Endothelial cell of umbilical vein (primary cell): ENCODE measurements around the gene CIRBP. TPM values are rescaled to one million over a fixed set of nuclear protein-coding genes. Genes with fewer than 3 reads are reported as not detected.

Experiments used
- BruUV-seq: library from RNA; stranded (reverse); fragments of 400-500 nt; replicated peaks from 2 replicates; lab custom pipeline; 2021; lab: Mats Ljungman, UMichigan
- CTCF ChIA-PET: fragments of 300-600, 350-600 bp; sonication (Branson Sonifier 250); formaldehyde crosslinking; loops from one replicate; lab custom pipeline; 2021; ENCODE audit warnings: antibody characterized with exemption, inconsistent platforms; lab: Charles Lee
- POLR2A ChIA-PET: fragments of 300-600, 350-600 bp; sonication (Branson Sonifier 250); formaldehyde crosslinking; loops from one replicate; lab custom pipeline; 2021; ENCODE audit warnings: antibody characterized with exemption, inconsistent platforms; lab: Charles Lee
- DNase-seq: peaks from one replicate; pipeline ENCODE4 v3.0.0-alpha.2; 2011; ENCODE audit warnings: low read depth, low spot score
- FAIRE-seq: peaks from 2 replicates; lab custom pipeline; 2011; peaks lifted over from hg19 to GRCh38; lab: Jason Lieb, UNC
- H2AFZ ChIP-seq: 2 replicates; pipeline ENCODE4 v1.6.0; 2012; ENCODE audit warnings: low read depth, low read length, control low read depth, inconsistent platforms
- H3K27ac ChIP-seq: 2 replicates; pipeline ENCODE4 v1.5.1; 2011; ENCODE audit warnings: low read depth, mild to moderate bottlenecking, control low read depth, low read length, moderate library complexity; ENCODE audit not compliant: insufficient read depth
- H3K27me3 ChIP-seq, 2 experiments: 2 replicates each; pipeline versions ENCODE4 v1.6.0 to v1.6.1; 2011; ENCODE audit warnings: low read length in 2 of 2, mixed read lengths in 1 of 2; ENCODE audit not compliant: control insufficient read depth in 2 of 2, insufficient read depth in 2 of 2
- H3K36me3 ChIP-seq, 2 experiments: 2 replicates in 1 of 2; 3 replicates in 1 of 2; pipeline ENCODE4 v1.5.1; 2011; ENCODE audit warnings: low read length in 2 of 2, mild to moderate bottlenecking in 1 of 2, moderate library complexity in 1 of 2; ENCODE audit not compliant: control insufficient read depth in 2 of 2, insufficient read depth in 2 of 2; ENCODE audit errors: extremely low read depth in 1 of 2
- H3K4me1 ChIP-seq: 3 replicates; pipeline ENCODE4 v1.5.1; 2011; ENCODE audit warnings: mild to moderate bottlenecking, low read length; ENCODE audit not compliant: control insufficient read depth, insufficient read depth; ENCODE audit errors: extremely low read depth
- H3K4me2 ChIP-seq: 2 replicates; pipeline ENCODE4 v1.6.1; 2011; ENCODE audit warnings: low read length, control low read depth, mixed read lengths; ENCODE audit not compliant: insufficient read depth
- H3K4me3 ChIP-seq, 3 experiments: fragments of 200-600 bp in 1 of 3; sonication (generic), shearing (Covaris generic) in 1 of 3; replicated peaks in 1 of 3; 2 replicates each; pipeline ENCODE4 v1.5.1; 2011 to 2016; ENCODE audit warnings: control low read depth in 3 of 3, low read length in 3 of 3, mild to moderate bottlenecking in 2 of 3, inconsistent platforms in 1 of 3, low read depth in 1 of 3, moderate library complexity in 1 of 3; ENCODE audit not compliant: insufficient read depth in 1 of 3
- H3K79me2 ChIP-seq: 2 replicates; pipeline ENCODE4 v1.6.0; 2012; ENCODE audit warnings: low read length, inconsistent platforms; ENCODE audit not compliant: control insufficient read depth, insufficient read depth
- H3K9ac ChIP-seq: replicated peaks from 2 replicates; pipeline ENCODE3; 2011; ENCODE audit warnings: low read length, control low read depth; ENCODE audit not compliant: insufficient read depth; ENCODE audit errors: extremely low read depth
- H3K9me1 ChIP-seq: replicated peaks from 3 replicates; pipeline ENCODE4 v1.6.0; 2011; ENCODE audit warnings: mild to moderate bottlenecking, low read length; ENCODE audit not compliant: control insufficient read depth, insufficient read depth; ENCODE audit errors: extremely low read depth
- H3K9me3 ChIP-seq: replicated peaks from 2 replicates; pipeline ENCODE4 v1.5.1; 2012; ENCODE audit warnings: low read length, inconsistent platforms; ENCODE audit not compliant: control insufficient read depth, insufficient read depth
- H4K20me1 ChIP-seq: replicated peaks from 2 replicates; pipeline ENCODE3; 2011; ENCODE audit warnings: mild to moderate bottlenecking, low read length; ENCODE audit not compliant: control insufficient read depth, insufficient read depth; ENCODE audit errors: extremely low read depth
- CTCF ChIP-seq, 2 donors: IDR thresholded peaks; 1 replicate in 1 of 2; 2 replicates in 1 of 2; pipeline ENCODE4 v1.5.1; 2011; ENCODE audit warnings: low read length in 2 of 2, mild to moderate bottlenecking in 2 of 2, moderate library complexity in 2 of 2, control low read depth in 1 of 2, inconsistent platforms in 1 of 2, low read depth in 1 of 2; ENCODE audit not compliant: insufficient read depth in 1 of 2; ENCODE audit errors: extremely low read depth in 1 of 2
- EZH2 ChIP-seq: IDR thresholded peaks from 2 replicates; pipeline ENCODE4 v1.6.1; 2012; ENCODE audit warnings: borderline replicate concordance, low read depth, mild to moderate bottlenecking, moderate library complexity, low read length, inconsistent platforms; ENCODE audit not compliant: severe bottlenecking
- JUN ChIP-seq: IDR thresholded peaks from 2 replicates; pipeline ENCODE4 v1.6.1; 2011; ENCODE audit warnings: borderline replicate concordance, low read depth; ENCODE audit not compliant: insufficient read length, insufficient read depth
- POLR2A ChIP-seq: IDR thresholded peaks from 2 replicates; pipeline ENCODE4 v1.6.1; 2012; ENCODE audit warnings: low read depth, mild to moderate bottlenecking, control low read depth, low read length
- dilution Hi-C: fragments of 300-500 bp; cut with MboI; formaldehyde crosslinking; loops from one replicate; pipeline ENCODE4 v1.15.0; 2019; ENCODE audit warnings: low sequenced_read_pairs; ENCODE audit not compliant: extremely low pct_ligation_motif_present
- intact Hi-C: fragments of 100-400 bp; cut with micrococcal nuclease; formaldehyde crosslinking; loops from one replicate; pipeline ENCODE4 v1.10.0; 2022
- polyA plus RNA-seq, 4 experiments: library from polyadenylated mRNA; depleted of rRNA in 3 of 4; stranded (reverse) in 3 of 4; unstranded in 1 of 4; fragments of >200 nt; gene quantifications; 2 replicates each; pipeline versions ENCODE4 v1.2.1 to v1.2.3, GENCODE V29; 2011 to 2012; ENCODE audit warnings: missing spikeins in 1 of 4
- total RNA-seq: library from RNA; stranded (reverse); gene quantifications from 2 replicates; pipeline ENCODE4 v1.2.3, GENCODE V29; 2021
- TF ChIP-seq, protein P1 (sequence below): IDR thresholded peaks from 2 replicates; pipeline ENCODE4 v1.6.1; 2011; ENCODE audit not compliant: insufficient read depth, insufficient read length

CIRBP gene
- total and polyA plus RNA-seq, 2 donors (not counting 3 experiments of a cell fraction or from before 2014, with no cell fraction given) = 225 to 439 TPM

DNA sequence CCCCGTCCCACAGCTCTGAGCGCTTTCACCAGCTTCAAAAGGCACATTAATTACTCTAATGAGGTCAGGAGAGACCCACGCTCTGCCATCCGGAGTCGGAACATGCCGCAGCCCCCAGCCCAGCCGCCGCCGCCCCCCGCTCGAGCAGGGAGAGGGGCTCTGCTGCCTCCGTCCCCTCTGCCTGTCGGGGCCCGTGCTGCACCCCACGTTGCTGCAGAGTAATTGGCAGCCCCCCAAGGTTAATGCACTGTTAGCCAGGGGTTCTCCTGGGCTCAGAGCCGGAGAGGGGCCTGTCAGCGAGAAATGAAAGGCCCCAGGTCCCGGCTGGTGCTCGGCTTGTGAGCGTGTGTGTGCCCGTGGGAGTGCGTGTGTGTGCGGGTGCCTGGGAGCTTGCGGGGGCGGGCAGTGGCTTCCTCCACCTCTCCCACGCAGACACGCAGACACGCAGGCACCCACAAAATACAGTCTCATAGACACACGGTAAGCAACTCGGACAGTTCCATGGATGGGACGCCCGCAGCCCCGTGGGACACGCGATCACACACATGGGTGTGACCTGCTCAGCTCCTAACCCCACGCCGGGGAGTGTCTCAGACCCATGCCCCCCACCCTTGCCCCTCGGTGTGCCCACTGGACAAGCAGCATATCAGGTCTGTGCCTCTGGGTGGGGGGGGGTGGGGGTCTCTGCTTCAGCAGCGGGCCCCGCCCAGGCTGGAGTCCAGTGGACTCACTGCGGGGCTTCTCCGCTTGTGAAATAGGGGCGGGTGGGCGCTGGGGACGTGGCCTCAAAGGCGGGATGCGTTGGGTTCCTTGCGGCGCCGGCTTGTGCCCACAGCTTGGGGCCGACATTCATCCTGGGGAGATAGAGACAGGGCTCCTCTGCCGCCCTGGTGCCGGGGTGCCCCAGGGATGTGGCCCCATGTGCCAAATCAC is 11.8 kb downstream of the CIRBP start:
- Histone ChIP-seq H3K79me2 (peaks cover 3% of the 10 kb centered on the region), H3K4me1 (peaks cover 9% of the 10 kb centered on the region), H3K9ac (no peak overlapping the region), H4K20me1 (no peaks in the 10 kb centered on the region), H3K9me3 (no peaks in the 10 kb centered on the region), H3K4me2 (no peak overlapping the region), H3K27me3 (peaks cover 2 to 12% of the 10 kb centered on the region in 2 experiments), H2AFZ (no peak overlapping the region), H3K36me3 (peaks cover 0 to 5% of the 10 kb centered on the region in 2 experiments), H3K9me1 (no peaks in the 10 kb centered on the region), H3K4me3 (no peak overlapping the region), H3K27ac (no peak overlapping the region)
- FAIRE-seq = no peak
- no TSS peak for BruUV-seq
- intact Hi-C loops (loop anchor here (5.0 kb wide), 1 partner anchor 231 kb away; the partner anchor contains the start of gene ADAMTSL5), dilution Hi-C loops (no loop called here)
- DNase-seq = no peak
- CTCF ChIA-PET = interaction anchor here (1.4 to 1.9 kb wide), 3 partner anchors 14 to 234 kb away, joined by 4 to 14 read pairs (median 4); no protein-coding TSS in a partner anchor
- TF ChIP-seq POLR2A (no peak), CTCF (IDR thresholded peaks at IDR 0.05; ENCODE audit: extremely low read depth in 1 of 2, insufficient read depth in 1 of 2, low read depth in 1 of 2, low read length in 2 of 2) (no peak), EZH2 (no peak), JUN (no peak)
- TF ChIP-seq, protein P1, sequence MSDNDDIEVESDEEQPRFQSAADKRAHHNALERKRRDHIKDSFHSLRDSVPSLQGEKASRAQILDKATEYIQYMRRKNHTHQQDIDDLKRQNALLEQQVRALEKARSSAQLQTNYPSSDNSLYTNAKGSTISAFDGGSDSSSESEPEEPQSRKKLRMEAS = no peak
- POLR2A ChIA-PET = interaction anchor here (0.6 kb wide), 1 partner anchor 75 kb away, joined by 3 read pairs; no protein-coding TSS in a partner anchor
